Skeletal muscle tissue (tissue), 4 donors: ENCODE results near the gene PDLIM3. TPM values are rescaled to one million over a fixed set of nuclear protein-coding genes. Genes with fewer than 3 reads are reported as not detected.

Source experiments
- H3K27ac ChIP-seq: one replicate; pipeline ENCODE4 v1.7.0; 2013; ENCODE audit warnings: mild to moderate bottlenecking, low read depth, low read length, inconsistent platforms
- H3K27me3 ChIP-seq, 3 donors: one replicate each; pipeline ENCODE4 v1.7.0; 2013; ENCODE audit warnings: low read length in 3 of 3; ENCODE audit not compliant: control insufficient read depth in 3 of 3, insufficient read depth in 3 of 3
- H3K36me3 ChIP-seq, 3 donors: one replicate each; pipeline ENCODE4 v1.7.0; 2013; ENCODE audit warnings: low read length in 3 of 3; ENCODE audit not compliant: control insufficient read depth in 3 of 3, insufficient read depth in 3 of 3
- H3K4me1 ChIP-seq, 3 donors: one replicate each; pipeline ENCODE4 v1.7.0; 2013; ENCODE audit warnings: low read length in 3 of 3, mild to moderate bottlenecking in 3 of 3; ENCODE audit not compliant: control insufficient read depth in 3 of 3, insufficient read depth in 3 of 3
- H3K4me3 ChIP-seq, 3 donors: one replicate each; pipeline ENCODE4 v1.7.0; 2013; ENCODE audit warnings: low read length in 3 of 3
- H3K9ac ChIP-seq, 3 donors: one replicate each; pipeline ENCODE4 v1.7.0; 2013; ENCODE audit warnings: low read length in 3 of 3, mild to moderate bottlenecking in 3 of 3, moderate library complexity in 2 of 3, low read depth in 1 of 3
- H3K9me3 ChIP-seq, 3 donors: one replicate each; pipeline ENCODE4 v1.7.0; 2013; ENCODE audit warnings: low read length in 3 of 3; ENCODE audit not compliant: control insufficient read depth in 3 of 3
- total RNA-seq: library from RNA; depleted of rRNA; stranded (reverse); fragments of >200 nt; gene quantifications from one replicate; pipeline ENCODE4 v1.2.3, GENCODE V29; 2014
- donor health status: Osteomylitis.

PDLIM3 gene
- total RNA-seq, 1 donor from 2014 or later, result 415 TPM

GRCh38 chr4:185529413-185529812, 5.9 kb downstream of the PDLIM3 start:
- Histone ChIP-seq H3K9me3 (no peaks in the 10 kb centered on the region), H3K27me3 (no peaks in the 10 kb centered on the region), H3K27ac (peak overlapping the region; percentile 99), H3K36me3 (peaks cover under 1 to 27% (median 14%) of the 10 kb centered on the region in 3 donors), H3K4me1 (peaks cover 36 to 42% (median 36%) of the 10 kb centered on the region in 3 donors), H3K9ac (peak overlapping the region in 1 of 3 donors; percentile 46), H3K4me3 (peak overlapping the region in 1 of 3 donors; percentile 50)

GRCh38 chr4:185524888-185525863, 10.1 kb downstream of the PDLIM3 start:
- H3K4me3 ChIP-seq, result no peak overlapping the region
- peaks cover 31 to 36% (median 35%) of the 10 kb centered on the region in 3 donors for H3K4me1 ChIP-seq
- H3K27me3 ChIP-seq, result no peaks in the 10 kb centered on the region
- H3K9ac ChIP-seq, result peak overlapping the region; percentile 1 to 28 (median 14)
- H3K27ac ChIP-seq, result peak overlapping the region; percentile 83
- H3K36me3 ChIP-seq, result peaks cover 10 to 29% (median 19%) of the 10 kb centered on the region in 3 donors
- H3K9me3 ChIP-seq, result no peaks in the 10 kb centered on the region

GRCh38 chr4:185523862-185524261, 11.4 kb downstream of the PDLIM3 start:
- Histone ChIP-seq H3K27me3 (no peaks in the 10 kb centered on the region), H3K9ac (peak overlapping the region in 1 of 3 donors; percentile 34), H3K9me3 (no peaks in the 10 kb centered on the region), H3K36me3 (peaks cover 16 to 27% (median 16%) of the 10 kb centered on the region in 3 donors), H3K27ac (peak overlapping the region; percentile 83), H3K4me3 (no peak overlapping the region), H3K4me1 (peaks cover 21 to 24% (median 23%) of the 10 kb centered on the region in 3 donors)

GRCh38 chr4:185522451-185522850, 12.9 kb downstream of the PDLIM3 start:
- peaks cover 17 to 29% (median 20%) of the 10 kb centered on the region in 3 donors for H3K4me1 ChIP-seq
- H3K36me3 ChIP-seq, result peaks cover 16 to 34% (median 23%) of the 10 kb centered on the region in 3 donors
- H3K27ac ChIP-seq, result no peak overlapping the region
- no peak overlapping the region for H3K9ac ChIP-seq
- no peak overlapping the region for H3K4me3 ChIP-seq
- H3K9me3 ChIP-seq, result no peaks in the 10 kb centered on the region
- no peaks in the 10 kb centered on the region for H3K27me3 ChIP-seq

GRCh38 chr4:185520119-185520518, 15.2 kb downstream of the PDLIM3 start:
- Histone ChIP-seq H3K27ac (peak overlapping the region; percentile 25), H3K9me3 (no peaks in the 10 kb centered on the region), H3K9ac (no peak overlapping the region), H3K4me1 (peaks cover 20 to 33% (median 30%) of the 10 kb centered on the region in 3 donors), H3K27me3 (no peaks in the 10 kb centered on the region), H3K36me3 (peaks cover 16 to 38% (median 29%) of the 10 kb centered on the region in 3 donors), H3K4me3 (no peak overlapping the region)

GRCh38 chr4:185518494-185518893, 16.8 kb downstream of the PDLIM3 start:
- H3K27ac ChIP-seq, result peak overlapping the region; percentile 3
- H3K4me1 ChIP-seq, result peaks cover 21 to 36% (median 32%) of the 10 kb centered on the region in 3 donors
- H3K27me3 ChIP-seq, result no peaks in the 10 kb centered on the region
- H3K9me3 ChIP-seq, result no peaks in the 10 kb centered on the region
- H3K36me3 ChIP-seq, result peaks cover 6 to 33% (median 20%) of the 10 kb centered on the region in 3 donors
- peak overlapping the region in 1 of 3 donors; percentile 20 for H3K9ac ChIP-seq
- H3K4me3 ChIP-seq, result no peak overlapping the region

GRCh38 chr4:185518069-185518468, 17.2 kb downstream of the PDLIM3 start:
- Histone ChIP-seq H3K4me1 (peaks cover 25 to 40% (median 36%) of the 10 kb centered on the region in 3 donors), H3K4me3 (no peak overlapping the region), H3K27me3 (no peaks in the 10 kb centered on the region), H3K27ac (no peak overlapping the region), H3K9me3 (no peaks in the 10 kb centered on the region), H3K36me3 (peaks cover 6 to 32% (median 23%) of the 10 kb centered on the region in 3 donors), H3K9ac (peak overlapping the region in 1 of 3 donors; percentile 20)

GRCh38 chr4:185515248-185515647, 20.1 kb downstream of the PDLIM3 start:
- no peak overlapping the region for H3K4me3 ChIP-seq
- H3K9ac ChIP-seq, result no peak overlapping the region
- peaks cover 6 to 35% (median 28%) of the 10 kb centered on the region in 3 donors for H3K36me3 ChIP-seq
- H3K27ac ChIP-seq, result peak overlapping the region; percentile 83
- peaks cover 40 to 61% (median 49%) of the 10 kb centered on the region in 3 donors for H3K4me1 ChIP-seq
- H3K9me3 ChIP-seq, result no peaks in the 10 kb centered on the region
- H3K27me3 ChIP-seq, result no peaks in the 10 kb centered on the region

- peak overlapping the region; percentile 15 to 62 (median 18) for H3K9ac ChIP-seq
- H3K27me3 ChIP-seq, result no peaks in the 10 kb centered on the region
- H3K27ac ChIP-seq, result peak overlapping the region; percentile 83
- H3K4me3 ChIP-seq, result peak overlapping the region in 2 of 3 donors; percentile 8 to 10
- H3K4me1 ChIP-seq, result peaks cover 42 to 70% (median 50%) of the 10 kb centered on the region in 3 donors
- peaks cover 0 to 30% (median 21%) of the 10 kb centered on the region in 3 donors for H3K36me3 ChIP-seq
- no peaks in the 10 kb centered on the region for H3K9me3 ChIP-seq
Observed at GRCh38 chr4:185514182-185514697, 21.1 kb downstream of the PDLIM3 start.
